Stimulated activated CD4-positive, alpha-beta T cell treated with anti-CD3 and anti-CD28 coated beads, Interleukin-12 subunit alpha, Interleukin-12 subunit beta, amount 100 ng/mL, for 4 hours (primary cell): ENCODE results near the gene SERPINB6.
"Not testable (repeated sequence)": the region's sequence is repeated elsewhere in the genome, so short reads cannot be mapped to it uniquely, and the experiment has no call there.

Source experiments
- DNase-seq: peaks from one replicate; pipeline ENCODE4 v3.0.0-alpha.2; 2020

Gene SERPINB6

DNA sequence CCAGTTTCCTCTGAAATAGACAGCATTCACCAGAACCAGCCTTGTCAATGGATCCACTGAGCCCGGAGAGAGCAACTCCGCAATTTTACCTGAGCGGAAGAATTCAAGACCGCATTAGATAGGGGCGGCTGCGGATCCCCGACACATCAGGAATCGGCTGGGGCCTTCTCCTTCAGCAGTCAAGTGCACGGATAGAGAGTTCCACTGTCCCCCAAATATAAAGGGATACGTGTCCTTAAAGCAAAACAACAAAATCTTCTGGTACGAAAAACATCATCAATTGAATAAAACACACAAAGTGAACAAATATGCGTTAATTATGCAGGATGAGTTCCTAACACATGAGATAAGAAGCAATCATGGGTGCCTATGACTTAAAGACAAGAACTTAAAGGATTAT is 18.3 kb downstream of the SERPINB6 start:
- no peak for DNase-seq

GRCh38 chr6:2952557-2953095 is 18.7 kb downstream of the SERPINB6 start:
- DNase-seq, result peak; percentile 50

DNA sequence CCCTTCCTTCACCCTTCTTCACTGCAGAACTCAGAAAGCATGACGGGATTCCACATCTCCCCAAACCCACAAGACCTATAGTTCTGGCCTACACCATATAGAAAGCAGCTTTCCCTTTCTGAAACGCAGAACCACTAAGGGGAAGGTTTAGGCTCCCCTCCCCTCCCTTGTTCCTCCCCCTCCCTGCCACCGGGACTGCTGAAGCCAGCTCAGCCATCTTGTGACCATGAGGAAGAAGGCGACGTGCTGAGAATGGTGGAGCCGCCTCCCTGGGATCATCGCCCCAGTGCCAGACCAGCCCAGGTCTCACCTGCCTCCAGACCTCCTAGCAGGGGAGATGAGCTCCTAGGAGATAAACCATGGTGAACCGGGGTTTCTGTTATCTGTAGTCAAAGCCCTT is 19.6 kb downstream of the SERPINB6 start:
- no peak for DNase-seq

DNA sequence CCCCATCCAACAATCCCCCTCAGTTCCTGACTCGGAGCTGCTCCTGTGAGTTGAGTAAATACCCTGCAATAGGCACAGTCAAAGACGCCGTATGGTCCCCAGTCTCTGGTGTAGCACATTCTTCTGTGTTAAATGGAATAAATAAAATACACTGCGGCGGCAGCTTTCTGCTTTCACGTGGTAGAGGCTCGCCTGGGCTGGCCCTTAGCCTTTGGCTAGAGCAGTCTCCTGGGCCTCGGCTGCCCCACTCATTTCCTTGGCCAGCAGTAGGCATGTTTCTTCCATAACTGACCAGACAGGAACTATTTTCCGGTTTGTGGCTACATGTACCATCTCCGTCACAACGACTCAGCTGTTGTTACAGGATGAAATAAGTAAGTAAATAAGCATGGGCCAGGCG is 20.7 kb downstream of the SERPINB6 start:
- no peak for DNase-seq

DNA sequence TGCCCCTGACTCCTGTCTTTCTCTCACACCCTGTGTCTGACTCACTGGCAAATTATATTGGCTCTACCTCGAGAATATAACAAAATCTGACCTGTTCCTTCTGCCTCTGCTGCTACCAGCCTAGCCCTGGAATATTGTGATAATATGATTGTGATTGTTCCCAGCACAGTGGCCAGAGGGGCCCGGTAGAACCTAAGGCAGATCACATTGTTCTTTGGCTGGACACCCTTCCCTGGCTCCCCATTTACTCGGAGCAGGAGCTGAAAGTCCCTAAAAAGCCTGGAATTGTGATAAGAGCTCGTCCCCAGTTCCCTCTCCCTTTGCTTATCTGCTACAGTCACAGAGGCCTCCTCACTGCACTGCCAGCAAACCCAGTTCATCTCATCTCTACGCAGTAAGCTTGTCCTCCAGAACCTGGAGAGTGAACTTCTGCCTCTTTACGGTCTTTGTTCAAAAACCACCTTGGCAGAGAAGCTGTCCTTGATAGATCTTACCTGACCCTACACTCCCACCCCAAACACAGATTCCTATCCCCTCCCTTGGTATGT is 21.8 kb downstream of the SERPINB6 start:
- DNase-seq, result no peak

DNA sequence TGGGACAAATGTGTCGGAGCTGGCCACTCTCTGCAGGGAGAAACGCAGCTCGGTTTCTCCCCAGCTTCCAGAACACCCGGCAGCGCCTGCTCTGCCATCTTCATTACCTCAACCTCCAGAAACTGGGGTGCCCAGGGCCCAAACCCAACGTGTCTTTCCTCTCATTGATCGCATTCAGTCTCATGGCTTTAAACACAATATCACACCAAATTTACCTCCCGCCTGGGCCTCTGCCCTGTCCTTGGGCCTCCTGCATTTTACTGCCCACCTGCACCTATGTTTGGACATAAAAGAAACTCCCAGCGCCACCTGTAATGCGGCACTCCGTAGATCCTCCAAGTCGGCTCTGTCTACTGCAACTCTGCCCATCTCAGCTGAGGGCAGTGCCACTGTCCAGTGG is 22.2 kb downstream of the SERPINB6 start:
- DNase-seq, result no peak

GRCh38 chr6:2948228-2949025 is 22.9 kb downstream of the SERPINB6 start:
- DNase-seq, result no peak

DNA sequence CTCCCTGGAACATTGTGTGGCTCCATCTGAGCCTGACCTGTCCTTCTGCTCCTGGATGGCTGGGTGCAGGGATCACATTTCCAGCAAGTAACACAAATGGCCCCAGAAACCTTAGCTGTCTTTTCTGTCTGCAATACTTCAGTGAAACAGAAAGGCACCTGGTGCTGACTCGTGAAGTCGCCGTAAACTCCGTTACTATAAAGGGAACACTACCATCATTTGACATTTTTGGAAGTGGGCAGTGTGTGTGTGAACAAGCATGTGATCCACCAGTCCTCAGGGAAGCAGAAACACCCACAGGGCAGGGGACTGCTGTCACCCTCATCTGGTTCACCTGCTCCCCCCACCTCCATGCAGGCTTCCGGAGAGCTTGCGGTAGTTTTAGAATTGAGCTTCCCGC is 23.9 kb downstream of the SERPINB6 start:
- no peak for DNase-seq

- DNase-seq, result no peak
These were observed 26.3 kb downstream of the SERPINB6 start for GRCh38 chr6:2945153-2945452.

- DNase-seq, result no peak
These were observed 26.8 kb downstream of the SERPINB6 start for GRCh38 chr6:2944405-2945152.

DNA sequence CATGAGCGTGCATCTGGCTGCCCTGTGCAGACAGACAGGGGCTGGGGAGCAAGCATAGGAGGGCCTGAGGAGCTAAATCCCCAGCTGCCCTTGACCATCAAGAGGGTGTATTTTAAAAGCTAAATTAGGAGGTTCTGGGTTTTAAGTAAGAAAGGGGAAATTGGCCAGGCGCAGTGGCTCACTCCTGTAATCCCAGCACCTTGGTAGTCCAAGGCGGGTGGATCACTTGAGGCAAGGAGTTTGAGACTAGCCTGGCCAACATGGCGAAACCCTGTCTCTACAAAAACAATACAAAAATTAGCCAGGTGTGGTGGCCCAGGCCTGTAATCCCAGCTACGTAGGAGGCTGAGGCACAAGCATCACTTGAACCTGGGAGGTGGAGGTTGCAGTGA is 27.8 kb downstream of the SERPINB6 start:
- no peak for DNase-seq

DNA sequence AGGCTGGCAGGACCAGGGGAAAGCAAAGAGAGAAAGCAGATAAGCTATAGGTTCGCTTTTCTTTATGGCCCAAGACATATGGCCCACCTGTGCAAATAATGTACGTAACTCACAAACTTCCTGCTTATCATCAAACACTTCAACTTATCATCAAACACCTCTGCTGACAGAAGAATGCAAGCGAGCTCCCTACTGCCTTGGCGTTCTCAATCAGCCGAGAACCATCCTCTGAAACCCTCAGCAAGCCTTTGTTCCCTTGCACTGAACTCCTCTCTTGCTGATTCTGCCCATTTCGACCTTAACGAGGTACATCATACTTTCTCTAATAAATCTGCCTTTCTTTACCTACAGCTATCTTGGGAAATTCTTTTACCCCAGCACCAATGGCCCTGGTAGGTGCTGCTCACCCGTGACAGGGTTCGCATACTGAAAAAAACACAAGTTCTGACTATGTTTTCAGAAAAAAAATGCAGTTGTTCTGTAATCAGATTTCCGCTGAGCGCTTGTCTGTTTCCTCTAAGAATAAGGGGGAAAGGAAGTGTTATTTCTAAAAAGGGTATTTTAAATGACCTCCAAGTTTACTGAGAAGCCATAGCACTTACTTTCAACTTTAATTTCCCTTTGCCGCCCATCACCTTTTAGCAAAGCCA is 28.3 kb downstream of the SERPINB6 start:
- no peak for DNase-seq

DNA sequence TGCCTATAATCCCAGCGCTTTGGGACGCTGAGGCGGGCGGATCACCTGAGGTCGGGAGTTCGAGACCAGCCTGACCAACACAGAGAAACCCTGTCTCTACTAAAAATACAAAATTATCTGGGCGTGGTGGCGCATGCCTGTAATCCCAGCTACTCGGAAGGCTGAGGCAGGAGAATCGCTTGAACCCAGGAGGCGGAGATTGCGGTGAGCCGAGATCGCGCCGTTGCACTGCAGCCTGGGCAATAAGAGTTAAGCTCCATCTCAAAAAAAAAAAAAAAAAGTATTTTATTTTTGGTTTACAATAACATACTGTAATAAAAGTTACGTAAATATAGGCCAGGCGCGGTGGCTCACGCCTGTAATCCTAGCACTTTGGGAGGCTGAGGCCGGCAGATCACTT is 29.3 kb downstream of the SERPINB6 start:
- DNase-seq, result not testable (repeated sequence)

GRCh38 chr6:2940851-2941250 is 30.5 kb downstream of the SERPINB6 start:
- DNase-seq, result no peak

DNA sequence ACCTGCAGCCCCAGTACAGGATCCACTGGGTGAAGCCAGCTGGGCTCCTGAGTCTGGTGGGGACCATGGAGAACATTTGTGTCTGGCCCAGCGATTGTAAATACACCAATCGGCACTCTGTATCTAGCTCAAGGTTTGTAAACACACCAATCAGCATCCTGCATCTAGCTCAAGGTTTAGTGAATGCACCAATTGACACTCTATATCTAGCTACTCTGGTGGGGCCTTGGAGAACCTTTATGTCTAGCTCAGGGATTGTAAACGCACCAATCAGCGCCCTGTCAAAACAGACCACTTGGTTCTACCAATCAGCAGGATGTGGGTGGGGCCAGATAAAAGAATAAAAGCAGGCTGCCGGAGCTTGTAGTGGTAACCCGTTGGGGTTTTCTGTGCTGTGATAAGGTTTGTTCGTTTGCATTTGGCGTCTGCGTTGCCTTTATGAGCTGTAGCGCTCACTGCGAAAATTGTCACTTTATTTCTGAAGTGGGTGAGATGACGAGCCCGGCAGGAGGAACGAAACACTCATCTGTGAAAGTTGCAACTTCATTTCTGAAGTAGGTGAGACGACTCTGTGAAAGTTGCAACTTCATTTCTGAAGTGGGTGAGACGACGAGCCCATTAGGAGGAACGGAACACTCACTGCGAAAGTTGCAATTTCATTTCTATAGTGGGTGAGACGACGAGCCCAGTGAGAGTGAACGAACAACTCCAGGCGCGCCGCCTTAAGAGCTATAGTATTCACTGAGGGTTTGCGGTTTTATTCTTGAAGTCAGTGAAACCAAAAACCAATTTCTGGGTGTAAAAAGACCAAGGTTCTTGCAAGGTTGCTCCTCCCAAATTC is 31.1 kb downstream of the SERPINB6 start:
- peak; percentile 67 for DNase-seq

DNA sequence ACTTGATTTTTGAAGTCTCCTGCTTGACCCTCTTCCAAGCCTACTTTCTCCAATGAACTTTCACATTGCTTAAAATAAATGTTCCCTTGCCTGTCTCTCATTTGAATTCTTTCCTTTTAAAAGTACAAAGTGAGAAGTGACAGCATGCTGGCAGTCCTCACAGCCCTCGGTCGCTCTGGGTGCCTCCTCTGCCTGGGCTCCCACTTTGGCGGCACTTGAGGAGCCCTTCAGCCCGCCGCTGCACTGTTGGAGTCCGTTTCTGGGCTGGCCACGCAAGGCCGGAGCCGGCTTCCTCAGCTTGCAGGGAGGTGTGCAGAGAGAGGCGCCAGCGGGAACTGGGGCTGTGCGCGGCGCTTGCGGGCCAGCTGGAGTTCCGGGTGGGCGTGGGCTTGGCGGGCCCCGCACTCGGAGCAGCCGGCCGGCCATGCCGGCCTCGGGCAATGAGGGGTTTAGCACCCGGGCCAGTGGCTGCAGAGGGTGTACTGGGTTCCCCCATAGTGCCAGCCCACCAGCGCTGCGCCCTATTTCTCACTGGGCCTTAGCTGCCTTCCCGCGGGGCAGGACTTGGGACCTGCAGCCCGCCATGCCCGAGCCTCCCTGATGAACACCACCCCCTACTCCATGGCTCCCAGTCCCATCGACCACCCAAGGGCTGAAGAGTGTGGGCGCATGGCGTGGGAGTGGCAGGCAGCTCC is 31.9 kb downstream of the SERPINB6 start:
- no peak for DNase-seq

DNA sequence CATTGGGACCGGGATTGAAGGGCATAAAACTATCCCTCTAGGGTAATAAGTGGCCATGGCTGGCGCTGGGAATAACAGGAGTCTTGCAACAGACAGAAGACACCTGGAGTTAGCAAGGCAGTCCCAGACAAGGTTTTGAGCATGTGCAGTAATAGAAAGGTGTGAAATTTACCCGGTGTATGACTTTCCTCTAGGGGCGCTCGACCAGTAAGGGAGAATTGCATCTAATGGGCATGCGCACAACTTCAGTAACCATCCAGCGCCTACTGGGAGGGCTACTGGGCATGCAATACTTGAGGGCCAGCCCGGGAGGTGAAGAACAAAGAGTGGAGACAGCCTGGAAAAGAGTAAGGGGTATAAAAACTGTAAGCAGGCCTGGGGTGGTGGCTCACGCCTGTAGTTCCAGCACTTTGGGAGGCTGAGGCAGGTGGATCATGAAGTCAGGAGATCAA is 32.7 kb downstream of the SERPINB6 start:
- DNase-seq, result no peak

DNA sequence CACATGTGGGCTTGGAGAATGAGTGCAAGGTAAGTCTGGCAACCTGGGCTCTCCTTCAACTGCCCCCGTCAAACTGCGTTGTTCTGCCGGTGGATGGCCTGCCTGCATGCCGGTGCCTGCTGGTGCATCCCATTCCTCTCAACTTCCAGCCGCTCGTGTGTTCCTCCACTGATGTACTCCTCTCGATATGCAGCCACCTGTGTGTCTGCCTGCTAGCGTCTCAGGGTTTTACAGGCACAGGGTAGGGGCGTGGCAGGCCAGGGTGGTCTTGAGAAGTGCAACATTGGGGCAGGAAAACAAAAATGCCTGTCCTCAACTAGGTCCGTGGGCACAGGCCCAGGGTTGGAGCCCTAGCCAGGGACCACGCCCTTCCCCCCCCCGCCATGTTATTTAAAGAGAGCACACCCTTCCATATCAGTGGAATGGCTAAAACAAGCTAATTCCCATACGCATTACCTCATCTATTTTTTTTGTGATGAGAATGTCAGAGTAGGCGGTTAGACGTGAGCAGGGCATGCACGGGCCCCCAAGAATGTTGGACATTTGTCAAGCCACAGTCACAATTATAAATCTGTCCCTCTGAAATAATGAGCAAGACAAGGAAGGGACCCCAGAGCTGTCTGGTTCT is 33.2 kb downstream of the SERPINB6 start:
- DNase-seq, result no peak

DNA sequence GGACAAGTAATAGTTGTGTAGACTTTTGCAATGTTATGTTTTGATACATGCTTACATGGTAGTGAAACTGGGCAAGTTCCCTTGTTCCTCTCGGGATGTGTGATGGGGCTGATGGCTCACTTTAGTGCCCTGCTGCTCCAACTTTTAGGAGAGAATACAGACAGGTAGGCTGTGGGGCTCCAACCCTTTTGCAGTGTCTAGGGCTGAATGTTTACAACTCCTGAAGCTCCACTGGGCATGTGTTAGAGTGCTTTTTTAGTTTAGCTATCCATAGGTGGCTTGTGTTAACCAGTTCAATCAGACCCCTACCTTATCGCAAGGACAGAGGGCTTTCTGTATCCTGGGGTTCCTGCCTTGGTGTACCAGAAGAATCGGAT is 33.8 kb downstream of the SERPINB6 start:
- no peak for DNase-seq

DNA sequence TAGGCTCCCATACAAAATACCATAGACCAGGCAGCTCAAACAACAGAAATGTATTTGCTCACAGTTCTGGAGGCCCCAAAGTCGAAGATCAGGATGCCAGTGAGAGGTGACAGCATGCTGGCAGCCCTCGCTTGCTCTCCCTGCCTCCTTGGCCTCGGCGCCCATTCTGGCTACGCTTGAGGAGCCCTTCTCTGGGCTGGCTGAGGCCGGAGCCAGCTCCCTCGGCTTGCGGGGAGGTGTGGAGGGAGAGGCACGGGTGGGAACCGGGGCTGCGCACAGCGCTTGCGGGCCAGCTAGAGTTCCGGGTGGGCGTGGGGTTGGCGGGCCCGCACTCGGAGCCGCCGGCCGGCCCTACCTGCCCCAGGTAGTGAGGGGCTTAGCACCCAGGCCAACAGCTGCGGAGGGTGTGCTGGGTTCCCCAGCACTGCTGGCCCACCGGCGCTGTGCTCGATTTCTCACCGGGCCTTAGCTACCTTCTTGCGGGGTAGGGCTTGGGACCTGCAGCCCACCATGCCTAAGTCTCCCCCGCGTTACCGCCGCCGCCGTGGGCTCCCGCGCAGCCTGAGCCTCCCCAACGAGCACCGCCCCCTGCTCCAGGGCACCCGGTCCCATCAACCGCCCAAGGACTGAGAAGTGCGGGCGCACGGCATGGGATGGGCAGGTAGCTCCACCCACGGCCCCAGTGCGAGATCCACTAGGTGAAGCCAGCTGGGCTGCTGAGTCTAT is 35.6 kb downstream of the SERPINB6 start:
- no peak for DNase-seq

GRCh38 chr6:2934057-2934456 is 37.3 kb downstream of the SERPINB6 start:
- DNase-seq, result no peak
